NCI-H1930 (cell line): ENCODE measurements around the gene PPP1CB.
A peak's percentile ranks its signal among the peaks of the same experiment; 100 is the strongest.

Experiments used
- DNase-seq, 2 experiments: peaks; one replicate each; lab custom pipeline; 2025; lab: John Stamatoyannopoulos, UW

The PPP1CB gene

DNA sequence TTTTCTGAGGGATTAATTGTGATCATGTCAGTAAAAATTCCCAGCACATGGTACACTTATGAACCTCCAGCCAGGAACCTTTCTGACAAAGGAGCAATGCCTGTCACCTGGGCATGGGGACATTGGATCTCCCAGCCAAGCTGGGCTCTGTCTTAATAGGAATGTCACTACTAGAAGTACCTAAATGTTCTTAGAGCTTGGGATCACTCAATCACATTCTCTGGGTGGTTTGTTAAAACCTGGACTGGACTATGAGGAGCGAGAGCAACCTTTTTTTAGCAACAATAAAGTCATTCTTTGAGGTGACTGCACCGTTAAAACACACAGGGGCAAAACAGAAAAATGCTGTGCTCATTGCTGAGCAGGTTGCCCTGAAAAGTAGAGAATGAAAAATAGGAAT is 6.4 kb upstream of the PPP1CB start:
- no peak for DNase-seq

- no peak for DNase-seq
Measured at GRCh38 chr2:28745876-28746275, 5.8 kb upstream of the PPP1CB start.

DNA sequence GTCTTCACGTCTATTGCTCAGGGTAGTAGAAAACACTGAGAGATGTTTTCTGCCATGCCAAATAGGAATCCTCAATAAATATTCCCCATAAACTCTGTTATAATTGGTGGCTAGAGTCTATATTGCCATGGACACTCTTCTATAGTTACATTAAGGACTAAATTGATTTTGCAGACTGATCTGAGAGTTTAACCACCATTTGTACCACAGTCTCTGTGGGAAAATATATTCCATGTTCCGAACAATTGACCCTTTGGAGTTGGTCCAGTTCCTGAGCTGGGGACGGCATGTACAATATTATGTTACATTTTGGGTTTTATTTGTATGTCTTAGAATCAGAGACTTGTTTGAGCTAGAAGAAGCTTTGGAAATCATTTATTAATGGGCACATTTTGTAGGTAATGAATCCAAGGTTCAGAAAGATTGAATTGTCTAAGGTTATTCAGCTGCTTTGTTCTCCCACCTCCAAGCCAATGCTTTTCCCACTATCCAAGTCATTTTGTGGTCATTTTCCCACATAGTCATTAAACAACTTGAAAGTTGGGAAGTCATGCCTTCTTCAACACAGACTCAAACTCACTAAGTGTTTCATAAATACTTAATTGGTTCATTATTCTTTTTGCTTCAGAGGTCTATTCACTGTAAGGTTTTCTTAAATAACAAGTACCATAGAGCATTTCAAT is 5.1 kb upstream of the PPP1CB start:
- no peak for DNase-seq

DNA sequence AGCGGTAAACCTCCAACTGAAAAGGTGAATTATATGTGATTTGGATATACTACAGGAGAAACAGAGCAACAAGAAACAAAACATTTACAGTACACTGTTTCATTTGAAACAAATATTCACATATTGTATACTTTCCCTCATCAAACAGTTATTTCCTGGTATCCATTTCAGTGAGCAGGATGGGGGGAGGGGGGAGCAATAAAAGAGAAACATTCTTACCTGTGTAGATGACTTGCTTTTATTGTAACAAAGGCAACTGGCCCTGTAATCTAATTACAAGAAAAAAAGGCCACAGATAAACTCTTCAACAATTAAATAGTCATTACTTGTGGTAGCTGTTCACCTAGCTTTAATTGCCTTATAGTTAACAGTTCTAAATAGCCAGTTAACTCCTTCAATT is 3.9 kb upstream of the PPP1CB start:
- DNase-seq: no peak

- no peak for DNase-seq
Measured at GRCh38 chr2:28748176-28748575, 3.5 kb upstream of the PPP1CB start.

DNA sequence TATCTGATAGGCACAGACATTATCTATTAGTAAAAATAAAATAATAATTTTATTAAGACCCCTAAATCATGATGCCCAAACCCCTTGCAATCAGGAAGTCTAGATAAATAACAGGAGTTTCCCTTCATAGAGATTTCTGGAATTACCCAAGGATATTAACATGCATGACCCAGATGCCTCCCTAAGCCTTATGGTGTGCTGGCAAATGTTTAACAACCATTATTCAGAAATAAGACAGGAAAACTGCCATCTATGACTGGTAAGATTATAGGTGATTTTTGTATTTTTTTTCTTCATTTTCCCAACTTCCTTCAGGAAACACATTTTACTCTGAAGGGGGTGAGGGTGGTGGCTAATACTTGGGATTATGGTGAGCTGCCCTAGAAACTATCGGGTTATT is 2.7 kb upstream of the PPP1CB start:
- DNase-seq: no peak

GRCh38 chr2:28749526-28749925 is 2.1 kb upstream of the PPP1CB start:
- no peak for DNase-seq

DNA sequence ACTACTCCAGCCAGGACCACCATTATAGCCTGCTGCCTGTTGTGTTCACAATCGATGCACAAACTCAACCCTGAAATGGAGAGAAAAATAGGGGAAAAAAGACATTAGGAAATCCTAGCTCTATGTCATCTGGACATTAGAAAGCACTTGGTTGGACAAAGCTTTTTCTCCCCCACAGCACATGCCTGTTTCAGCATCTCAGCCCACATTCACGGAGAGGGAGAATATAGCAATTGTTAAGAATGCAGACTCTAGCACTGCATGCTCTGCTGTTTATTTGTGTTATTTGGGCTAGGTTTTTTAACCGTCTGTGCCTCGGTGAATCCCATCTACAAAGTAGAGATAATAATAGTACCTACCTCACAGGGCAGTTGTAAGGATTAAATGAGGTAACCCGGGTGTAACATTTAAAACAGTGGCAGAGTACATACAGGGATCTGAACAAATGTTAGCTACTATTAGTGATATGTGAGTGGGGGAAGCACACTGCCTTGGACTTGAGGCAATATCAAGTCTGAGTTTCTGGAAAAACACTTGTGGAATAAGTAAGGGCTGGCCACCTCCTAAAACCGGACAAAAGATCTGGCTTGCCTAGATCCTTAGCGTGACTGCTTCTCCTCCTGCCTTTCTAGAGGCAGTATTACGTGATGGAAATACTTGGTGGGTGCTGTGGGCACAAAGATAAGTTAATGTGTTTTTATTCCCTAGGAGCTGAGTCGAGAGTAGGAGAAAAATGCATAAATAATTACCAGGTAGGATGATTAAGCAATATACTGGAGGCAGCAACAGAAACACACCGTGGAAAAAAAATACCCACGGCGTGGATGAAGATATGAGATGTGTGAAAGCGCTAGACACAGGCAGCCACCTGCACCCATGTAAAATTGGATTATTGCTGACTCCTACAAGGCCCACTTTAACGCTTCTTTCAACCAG is 1.0 kb upstream of the PPP1CB start:
- no peak for DNase-seq

- DNase-seq: peak in 1 of 2 experiments; percentile 80
Measured at GRCh38 chr2:28751956-28752630, 463 bp downstream of the PPP1CB start.

- DNase-seq: peak in 1 of 2 experiments; percentile 21
Measured at GRCh38 chr2:28752631-28753376, 1.2 kb downstream of the PPP1CB start.

DNA sequence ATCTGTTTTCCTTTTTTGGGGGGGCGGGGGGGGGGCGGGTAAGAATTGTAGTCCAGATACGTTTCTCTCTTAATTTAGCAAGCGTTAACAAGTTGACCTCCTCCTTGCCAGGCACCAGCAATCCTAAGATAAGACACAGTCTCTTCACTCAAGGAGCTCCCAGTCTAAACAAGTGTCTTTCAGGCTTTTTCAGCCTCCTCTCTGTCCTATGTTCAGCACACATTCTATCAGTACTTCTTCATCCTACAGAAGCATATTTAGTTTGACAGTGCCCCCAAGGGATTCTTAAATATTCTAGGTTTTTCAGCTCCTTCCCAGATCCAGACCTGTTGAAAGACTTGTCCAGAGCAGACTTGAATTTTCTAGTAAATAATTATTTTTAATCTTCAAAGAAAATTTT is 2.7 kb downstream of the PPP1CB start:
- DNase-seq: no peak

- no peak for DNase-seq
Measured at GRCh38 chr2:28755421-28755820, 3.8 kb downstream of the PPP1CB start.

DNA sequence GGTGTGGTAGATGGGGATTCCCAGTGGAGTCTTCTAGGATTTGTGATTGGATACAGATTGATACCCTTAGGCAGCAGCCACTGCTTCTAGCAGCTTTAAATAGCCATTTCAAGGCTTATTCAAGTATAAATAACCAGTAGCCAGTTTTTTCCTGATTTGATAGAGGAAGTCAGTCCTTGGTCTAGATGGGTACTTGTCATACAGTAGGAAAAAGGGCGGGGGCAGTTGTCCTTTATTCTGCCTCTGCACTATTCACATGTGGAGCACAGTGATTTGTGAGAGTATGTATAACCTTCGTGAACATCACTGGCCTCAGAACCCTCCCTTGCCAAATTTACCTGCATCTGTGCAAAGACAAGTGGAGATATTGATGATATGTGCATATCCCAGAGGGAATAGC is 6.8 kb downstream of the PPP1CB start:
- DNase-seq: no peak

DNA sequence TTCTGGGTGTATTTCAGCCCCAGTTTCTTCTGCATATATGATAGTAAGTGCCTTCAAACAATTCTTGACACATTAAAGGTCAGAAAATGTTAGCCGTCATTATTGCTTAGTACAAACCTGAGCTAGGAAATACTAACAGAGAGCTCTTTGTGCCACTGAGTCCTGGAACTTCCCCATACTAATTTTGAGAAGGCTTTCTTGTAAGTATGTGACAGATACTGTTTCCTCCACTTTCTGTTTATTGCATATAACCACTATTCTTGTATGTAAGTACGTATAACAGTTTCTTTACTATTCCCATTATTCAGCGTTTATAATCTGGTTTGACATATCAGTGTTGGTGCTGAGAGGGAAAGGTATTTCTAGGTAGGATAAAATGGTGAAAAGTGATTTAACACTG is 9.8 kb downstream of the PPP1CB start:
- no peak for DNase-seq

DNA sequence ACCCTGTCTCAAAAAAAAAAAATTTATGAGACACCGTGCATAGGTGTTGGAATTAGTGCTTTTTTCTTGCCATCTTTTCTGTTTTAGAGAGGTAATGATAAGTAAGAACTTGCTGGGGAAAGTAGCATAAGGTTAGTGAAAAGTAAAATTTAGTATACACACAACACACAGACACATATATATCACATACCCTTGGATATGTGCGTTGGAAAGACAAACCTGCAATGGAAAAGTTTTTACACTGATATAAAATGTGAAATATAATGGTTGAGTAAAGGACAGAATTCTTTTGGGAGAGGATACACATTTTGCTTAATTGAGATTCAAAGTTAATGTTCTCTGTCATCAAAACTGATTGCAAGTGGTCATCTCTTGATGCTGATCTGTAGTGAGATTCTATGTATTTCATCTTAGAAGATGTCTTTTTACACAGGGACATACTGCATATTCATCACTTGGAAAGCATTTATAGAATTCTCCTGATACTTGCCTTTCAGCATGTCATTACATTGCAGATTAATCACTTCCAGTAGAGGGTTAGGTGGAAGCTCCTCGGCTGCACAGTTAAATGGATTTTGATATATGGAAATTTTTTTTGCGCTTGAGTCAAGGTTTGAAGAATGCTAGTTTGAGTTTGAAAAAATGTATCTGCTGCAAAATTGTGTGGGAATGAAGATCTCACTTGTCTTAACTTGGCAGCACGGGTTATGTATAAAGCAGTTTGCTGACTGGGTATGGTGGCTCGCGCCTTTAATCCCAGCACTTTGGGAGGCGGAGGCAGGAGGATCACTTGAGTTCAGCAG is 13.5 kb downstream of the PPP1CB start:
- DNase-seq: no peak

GRCh38 chr2:28766070-28766469 is 14.4 kb downstream of the PPP1CB start:
- DNase-seq: no peak

DNA sequence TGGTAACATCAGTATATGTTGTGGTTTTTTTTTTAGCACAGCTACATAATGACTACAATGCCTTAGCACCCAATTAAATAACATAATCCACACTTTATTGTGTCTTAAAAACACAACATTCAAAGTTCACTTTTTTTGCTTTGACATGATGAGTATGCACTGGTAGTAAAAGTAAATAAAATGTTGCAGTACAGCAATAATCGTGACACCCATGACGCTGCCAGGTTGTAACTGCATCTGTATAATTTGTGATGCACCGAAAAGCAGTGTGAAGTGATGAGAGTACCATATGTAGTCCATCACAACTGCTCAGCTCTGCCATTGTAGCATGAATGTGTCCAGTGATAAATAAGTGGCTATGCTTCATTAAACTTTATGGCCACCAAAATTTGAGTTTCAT is 15.7 kb downstream of the PPP1CB start:
- DNase-seq: no peak

GRCh38 chr2:28768422-28768821 is 16.8 kb downstream of the PPP1CB start:
- DNase-seq: no peak

GRCh38 chr2:28768952-28769351 is 17.3 kb downstream of the PPP1CB start:
- DNase-seq: no peak

DNA sequence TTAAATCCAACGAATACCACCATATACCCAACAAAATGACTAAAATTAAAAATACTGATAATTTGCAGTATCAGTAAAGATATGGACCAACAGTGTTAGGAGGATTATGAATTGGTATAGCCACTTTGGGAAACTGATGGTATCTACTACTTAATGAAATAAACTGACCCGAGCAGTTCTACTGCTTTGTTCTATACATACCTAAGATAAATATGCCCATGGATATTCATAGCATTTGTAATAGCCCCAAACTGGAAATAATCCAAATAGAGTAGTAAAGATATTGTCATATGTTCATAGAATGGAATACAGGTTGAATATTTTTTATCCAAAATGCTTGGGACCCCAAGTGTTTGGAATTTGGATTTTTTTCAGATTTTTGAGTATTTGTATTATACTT is 20.7 kb downstream of the PPP1CB start:
- no peak for DNase-seq

DNA sequence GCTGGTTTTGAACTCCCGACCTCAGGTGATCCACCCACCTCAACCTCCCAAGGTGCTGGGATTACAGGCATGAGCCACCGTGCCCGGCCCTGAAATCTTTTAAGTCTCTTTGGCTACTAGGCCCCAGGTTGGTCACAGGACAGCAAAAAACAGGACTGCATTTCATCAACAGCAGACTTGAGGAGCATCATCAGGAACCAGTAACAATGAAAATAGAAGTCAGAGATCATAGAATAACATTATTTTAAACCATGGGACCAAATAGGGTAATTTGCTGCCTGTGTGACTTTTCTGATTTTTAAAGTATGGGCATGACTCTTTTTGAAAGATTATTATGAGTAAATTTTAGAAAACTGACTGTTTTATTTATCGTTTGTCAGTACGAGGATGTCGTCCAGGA is 24.8 kb downstream of the PPP1CB start:
- no peak for DNase-seq
